GM10248 (cell line): Measurements from ENCODE around the gene EFNA1.

Experiments
- CTCF ChIA-PET: fragments of 300-600 bp; sonication (Branson Sonifier 250); formaldehyde crosslinking; extraction: SDS; loops from one replicate; lab custom pipeline; 2021; ENCODE audit warnings: antibody characterized with exemption; lab: Yijun Ruan, JAX
- POLR2A ChIA-PET: fragments of 350-650 bp; sonication (Branson Sonifier 250); formaldehyde crosslinking; extraction: SDS; loops from one replicate; lab custom pipeline; 2020; ENCODE audit warnings: antibody characterized with exemption; lab: Yijun Ruan, JAX
- DNase-seq: peaks from one replicate; pipeline ENCODE4 v3.0.0; 2012; ENCODE audit errors: extremely low spot score
- CTCF ChIP-seq: IDR thresholded peaks from 2 replicates; pipeline ENCODE4 v1.5.1; 2012; ENCODE audit warnings: mild to moderate bottlenecking, low read depth; ENCODE audit errors: extremely low read depth, missing control alignments, control extremely low read depth

The EFNA1 gene

GRCh38 chr1:155085504-155086127 lies 42.1 kb upstream of the EFNA1 start:
- peak; percentile 63 for DNase-seq
- TF ChIP-seq CTCF: no peak
- POLR2A ChIA-PET: interaction anchor here (1.1 kb wide), 1 partner anchor 69 kb away, joined by 4 read pairs; no protein-coding TSS in a partner anchor
- CTCF ChIA-PET: interaction anchor here (0.7 to 5.1 kb wide), 62 partner anchors 10 to 606 kb away, joined by 3 to 169 read pairs (median 5); partner anchors contain the start of genes ADAM15, DPM3, EFNA4 and KRTCAP2

- CTCF ChIA-PET: interaction anchor here (0.7 to 5.1 kb wide), 24 partner anchors 10 to 130 kb away, joined by 3 to 169 read pairs (median 9); partner anchors contain the start of genes ADAM15, EFNA4, KRTCAP2 and PBXIP1
- POLR2A ChIA-PET: no interaction called here
- TF ChIP-seq CTCF: peak; percentile 99
- DNase-seq: peak; percentile 85
Measured at GRCh38 chr1:155086128-155086741, 41.4 kb upstream of the EFNA1 start.

- POLR2A ChIA-PET: no interaction called here
- CTCF ChIA-PET: interaction anchor here (0.7 to 5.1 kb wide), 11 partner anchors 11 to 88 kb away, joined by 3 to 169 read pairs (median 23); partner anchors contain the start of genes ADAM15, EFNA4, KRTCAP2 and SLC50A1
Measured at GRCh38 chr1:155086856-155087535, 40.7 kb upstream of the EFNA1 start.

GRCh38 chr1:155091071-155092051 lies 36.3 kb upstream of the EFNA1 start:
- TF ChIP-seq CTCF: peak; percentile 95
- peak; percentile 84 for DNase-seq
- ChIA-PET POLR2A (interaction anchor here (0.5 to 1.5 kb wide), 3 partner anchors 71 to 82 kb away, joined by 4 to 7 read pairs (median 5); partner anchors contain the start of genes KRTCAP2 and TRIM46), CTCF (interaction anchor here (0.7 to 6.8 kb wide), 46 partner anchors 9 to 525 kb away, joined by 3 to 184 read pairs (median 6); partner anchors contain the start of genes CHRNB2, DCST1, DCST2 and EFNA4)

More at GRCh38 chr1:155086856-155087535, 40.7 kb upstream of the EFNA1 start:
- no peak for DNase-seq
- no peak for TF ChIP-seq CTCF

GRCh38 chr1:155092131-155092530 lies 35.5 kb upstream of the EFNA1 start:
- ChIA-PET CTCF (interaction anchor here (0.7 to 6.8 kb wide), 45 partner anchors 8 to 525 kb away, joined by 3 to 184 read pairs (median 6); partner anchors contain the start of genes CHRNB2, DCST1, DCST2 and EFNA4), POLR2A (interaction anchor here (0.5 to 1.5 kb wide), 3 partner anchors 70 to 81 kb away, joined by 4 to 7 read pairs (median 5); partner anchors contain the start of genes KRTCAP2 and TRIM46)
- no peak for DNase-seq
- no peak for TF ChIP-seq CTCF
